ENCODE measurements around the gene GHRHR.

The GHRHR gene

DNA sequence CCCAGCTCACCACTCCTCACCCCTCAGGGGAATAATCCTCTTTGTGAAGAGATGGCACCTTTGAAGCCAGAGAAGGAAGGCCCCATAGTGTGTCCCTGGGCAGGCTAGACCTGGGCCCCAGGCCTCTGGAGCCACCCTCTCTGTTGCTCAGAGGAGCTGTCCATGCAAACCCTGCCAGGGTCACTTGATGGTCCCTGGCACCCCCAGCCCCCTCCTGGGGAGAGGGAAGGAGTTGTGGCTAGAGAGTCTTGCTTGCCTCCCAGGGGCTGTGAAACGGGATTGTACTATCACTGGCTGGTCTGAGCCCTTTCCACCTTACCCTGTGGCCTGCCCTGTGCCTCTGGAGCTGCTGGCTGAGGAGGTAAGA is 5.8 kb downstream of the GHRHR start:
- DNase-seq: no peak

DNA sequence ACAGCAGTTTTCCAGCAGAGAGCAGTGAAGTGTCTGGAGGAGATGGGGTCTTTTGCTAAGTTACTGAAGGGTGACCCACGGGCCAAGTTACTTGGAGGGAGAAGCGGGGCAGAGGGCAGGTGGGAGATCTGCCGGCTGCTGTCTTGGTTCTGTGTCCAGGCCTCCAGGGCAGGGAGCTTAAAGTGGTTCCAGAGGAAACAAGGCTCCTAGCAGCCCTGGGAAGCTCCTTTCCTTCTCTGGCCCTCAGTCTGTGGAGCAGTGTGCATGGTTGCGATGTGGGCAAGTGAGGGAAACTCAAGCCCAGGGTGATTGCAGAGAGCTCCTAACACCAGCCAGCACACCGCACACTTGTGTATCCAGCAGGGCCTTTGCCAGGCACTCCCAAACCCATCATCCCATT is 6.3 kb downstream of the GHRHR start:
- no peak for DNase-seq

DNA sequence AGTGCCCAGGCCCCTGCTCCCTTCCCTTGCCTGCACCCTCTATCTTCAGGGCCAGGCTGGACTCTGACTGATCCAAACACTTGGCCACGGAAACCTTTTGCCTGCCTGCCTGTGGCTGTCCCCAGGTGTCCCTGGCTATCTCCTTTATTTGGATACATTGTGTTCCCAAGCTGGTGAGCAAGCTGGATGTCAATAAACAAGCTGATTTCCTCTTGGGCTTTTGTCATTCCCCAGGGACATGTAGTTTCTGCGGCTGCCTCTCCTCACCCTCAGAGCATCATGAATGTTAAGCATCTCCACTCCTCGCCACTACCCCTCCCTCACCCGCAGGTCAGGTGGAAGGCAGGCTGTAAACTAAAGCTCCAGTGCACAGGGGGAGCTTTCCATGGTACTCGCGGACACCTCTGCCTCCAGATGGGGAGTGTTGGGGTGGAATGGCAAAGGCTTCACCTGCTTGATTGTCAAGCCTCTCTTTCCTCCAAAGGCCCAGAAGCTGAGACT is 6.9 kb downstream of the GHRHR start:
- peak; percentile 49 for DNase-seq

GRCh38 chr7:30971440-30971839 is 7.7 kb downstream of the GHRHR start:
- DNase-seq: no peak

DNA sequence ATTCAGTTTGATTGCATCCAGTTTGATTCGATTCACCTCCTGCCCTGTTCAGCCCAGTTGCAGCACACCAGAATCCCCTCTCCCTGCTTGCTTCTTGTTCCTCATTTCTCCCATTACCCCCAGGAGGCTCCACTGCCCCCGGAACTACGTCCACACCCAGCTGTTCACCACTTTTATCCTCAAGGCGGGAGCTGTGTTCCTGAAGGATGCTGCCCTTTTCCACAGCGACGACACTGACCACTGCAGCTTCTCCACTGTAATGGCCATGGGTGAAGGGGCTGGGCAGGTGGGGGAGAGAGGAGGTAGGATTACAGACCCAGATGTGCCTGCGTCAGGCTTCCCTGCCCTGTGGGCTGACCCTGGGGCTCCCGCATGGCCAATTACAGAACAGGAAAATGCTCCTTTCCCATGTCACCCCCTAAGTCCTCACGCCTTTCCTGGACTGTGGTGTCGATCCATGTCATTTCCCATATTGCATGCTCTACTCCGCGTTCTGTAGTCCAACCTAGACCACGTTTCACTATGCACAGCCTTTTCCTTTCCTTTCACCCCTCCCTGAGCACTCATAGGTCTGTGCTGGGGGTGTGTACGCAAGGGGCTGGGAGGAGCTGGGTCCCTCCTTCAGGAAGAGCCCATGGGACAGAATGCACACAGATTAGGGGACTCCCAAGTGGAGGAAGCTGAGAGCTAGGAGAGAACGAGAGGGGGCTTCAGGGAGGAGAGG is 8.2 kb downstream of the GHRHR start:
- no peak for DNase-seq

GRCh38 chr7:30973292-30973691 is 9.5 kb downstream of the GHRHR start:
- no peak for DNase-seq

- no peak for DNase-seq
Measured at GRCh38 chr7:30973791-30974604, 10.2 kb downstream of the GHRHR start.

GRCh38 chr7:30974605-30975255 is 11.0 kb downstream of the GHRHR start:
- DNase-seq: peak; percentile 81

GRCh38 chr7:30975256-30975899 is 11.6 kb downstream of the GHRHR start:
- no peak for DNase-seq

DNA sequence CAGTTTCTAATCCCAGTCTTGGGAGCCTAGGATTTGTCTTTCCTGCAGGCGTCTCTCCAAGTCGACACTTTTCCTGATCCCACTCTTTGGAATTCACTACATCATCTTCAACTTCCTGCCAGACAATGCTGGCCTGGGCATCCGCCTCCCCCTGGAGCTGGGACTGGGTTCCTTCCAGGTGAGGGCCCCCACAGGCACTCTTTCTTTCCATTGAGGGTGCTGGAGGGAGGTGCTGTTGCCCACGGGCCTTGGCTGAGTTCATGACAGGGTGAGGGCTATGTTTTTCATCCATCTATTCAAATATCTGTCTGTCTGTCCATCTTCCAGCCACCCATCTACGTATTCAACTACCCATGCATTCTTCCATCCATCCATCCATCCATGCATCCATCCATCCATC is 12.6 kb downstream of the GHRHR start:
- DNase-seq: no peak

DNA sequence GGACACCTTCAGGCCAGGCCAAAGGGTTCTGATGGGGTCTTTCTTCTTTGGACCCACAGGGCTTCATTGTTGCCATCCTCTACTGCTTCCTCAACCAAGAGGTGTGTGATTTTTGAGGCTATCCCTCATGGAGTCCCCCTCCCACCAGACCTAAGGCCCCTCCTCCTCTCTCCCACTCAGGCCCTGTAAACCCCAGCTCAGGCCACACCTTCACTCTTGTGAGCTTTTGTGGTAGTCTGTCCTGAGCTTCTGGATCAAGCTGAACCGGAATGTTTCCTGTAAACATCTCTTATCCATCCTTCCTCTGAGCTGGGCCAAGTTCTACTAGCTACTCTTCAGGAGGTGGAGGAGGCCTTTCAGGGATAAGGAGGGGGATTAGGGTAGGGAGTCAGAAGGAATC is 13.5 kb downstream of the GHRHR start:
- DNase-seq: no peak

DNA sequence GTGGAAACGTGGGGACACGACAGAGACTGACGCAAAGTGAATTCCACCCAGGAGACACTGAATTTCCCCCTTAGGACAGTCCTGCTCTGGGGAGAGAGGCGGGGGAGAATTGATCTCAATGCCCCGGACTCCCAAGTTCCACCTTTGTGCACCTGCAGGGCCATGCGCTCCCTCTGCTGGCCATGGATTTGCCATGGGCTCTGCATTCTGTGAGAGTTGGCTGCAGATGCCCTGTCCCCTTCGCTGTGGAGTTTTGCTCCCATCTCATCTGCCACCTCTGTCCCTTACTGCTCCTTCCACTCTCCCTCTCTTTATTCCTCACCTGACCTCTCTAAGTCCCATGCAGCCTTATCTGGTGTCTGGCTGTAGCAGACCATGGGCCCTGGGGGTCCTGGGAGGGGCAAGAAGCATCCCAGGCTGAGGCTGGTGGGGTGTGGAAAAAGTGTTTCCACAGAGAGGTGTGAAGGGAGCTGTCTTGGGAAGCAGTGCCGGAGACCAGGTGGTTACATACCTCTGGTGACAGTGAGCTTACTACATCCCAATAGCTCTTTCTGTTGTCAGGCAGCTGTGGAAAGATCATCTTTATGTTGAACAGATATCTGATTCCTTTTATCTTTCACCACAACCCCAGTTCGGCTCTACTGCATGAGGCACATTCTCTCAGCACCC is 14.3 kb downstream of the GHRHR start:
- DNase-seq: peak; percentile 72

DNA sequence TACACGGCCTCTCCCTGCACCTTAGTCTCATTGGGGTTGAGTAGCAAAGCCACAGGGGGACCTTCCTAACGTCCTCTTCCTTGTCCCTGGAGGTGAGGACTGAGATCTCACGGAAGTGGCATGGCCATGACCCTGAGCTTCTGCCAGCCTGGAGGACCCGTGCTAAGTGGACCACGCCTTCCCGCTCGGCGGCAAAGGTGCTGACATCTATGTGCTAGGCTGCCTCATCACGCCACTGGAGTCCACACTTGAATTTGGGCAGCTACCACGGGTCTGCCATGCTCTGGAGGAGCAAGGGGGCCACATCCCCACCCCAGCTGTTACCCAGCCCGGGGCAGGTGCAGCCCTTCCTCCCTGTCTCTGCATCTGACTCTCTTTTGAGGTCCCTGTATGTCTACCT is 15.3 kb downstream of the GHRHR start:
- no peak for DNase-seq

DNA sequence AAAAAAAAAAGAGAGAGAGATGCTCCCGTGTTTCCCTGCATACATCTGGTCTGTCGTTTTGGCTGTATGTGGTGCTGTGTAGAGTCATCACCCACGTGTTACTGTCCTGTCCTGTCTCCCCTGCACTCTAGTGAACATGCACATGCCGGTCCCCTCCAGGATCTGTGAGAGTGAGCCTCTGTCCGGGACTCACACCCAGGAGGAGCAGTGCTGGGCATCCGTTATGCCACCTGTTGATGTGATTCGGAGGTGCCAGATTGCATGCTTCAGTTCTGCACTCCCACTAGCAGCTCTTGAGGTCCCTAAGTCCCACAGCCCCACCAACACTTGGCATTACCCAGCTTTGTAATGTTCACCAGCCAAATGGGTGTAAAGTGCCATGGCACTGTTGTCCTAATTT is 16.4 kb downstream of the GHRHR start:
- no peak for DNase-seq

GRCh38 chr7:30980751-30981150 is 17.0 kb downstream of the GHRHR start:
- no peak for DNase-seq

- DNase-seq: peak; percentile 90
Measured at GRCh38 chr7:30983042-30983913, 19.5 kb downstream of the GHRHR start.

GRCh38 chr7:30983914-30984247 is 20.1 kb downstream of the GHRHR start:
- no peak for DNase-seq

GRCh38 chr7:30984359-30985107 is 20.8 kb downstream of the GHRHR start:
- DNase-seq: peak; percentile 46

DNA sequence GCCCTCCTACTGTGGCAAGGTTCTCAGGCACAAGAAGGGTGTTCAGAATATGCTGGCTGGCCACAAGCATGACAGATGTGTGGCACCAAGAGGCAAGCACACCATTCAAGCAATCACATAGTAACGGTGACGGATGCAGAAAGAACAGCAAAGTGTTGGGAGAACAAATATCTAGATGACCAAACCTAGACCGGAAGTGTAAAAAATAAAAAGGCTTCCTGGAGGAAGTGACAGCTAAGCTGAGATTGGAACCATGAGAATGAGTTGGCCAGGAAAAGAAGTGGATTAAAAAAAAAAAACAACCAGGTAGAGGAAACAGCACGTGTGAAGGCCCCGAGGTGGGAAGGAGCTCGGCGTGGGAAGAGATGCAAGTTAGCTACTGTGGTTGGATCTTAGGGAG is 22.0 kb downstream of the GHRHR start:
- DNase-seq: no peak

DNA sequence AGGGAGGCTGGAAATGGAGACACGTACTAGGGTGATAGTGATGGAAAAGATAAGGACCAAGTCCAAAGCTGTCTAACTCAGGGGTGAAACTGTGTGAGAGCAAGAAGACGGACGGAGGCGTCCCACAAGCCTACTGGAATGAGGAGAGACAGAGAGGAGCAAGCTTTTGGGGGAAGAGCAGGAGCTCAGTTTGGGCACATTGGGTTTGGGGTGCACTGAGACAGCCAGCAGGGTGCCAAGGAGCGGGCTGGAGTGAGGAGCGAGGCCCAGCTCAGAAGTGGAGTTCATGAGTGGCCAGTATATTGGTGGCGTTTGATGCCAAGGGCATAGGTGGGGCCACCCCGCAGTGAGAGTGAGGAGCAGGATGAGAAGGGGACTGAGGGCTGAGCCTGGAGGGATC is 22.6 kb downstream of the GHRHR start:
- DNase-seq: no peak

GRCh38 chr7:30986738-30987137 is 23.0 kb downstream of the GHRHR start:
- no peak for DNase-seq
